ENCODE measurements around the gene WDR91. TPM values are rescaled to one million over a fixed set of nuclear protein-coding genes. Genes with fewer than 3 reads are reported as not detected.

Gene WDR91
- total RNA-seq (2014; rRNA removed; shearing (Covaris generic)), result 2.5 and 3.1 TPM in 2 replicates
- 7.9 and 10.1 TPM in 2 replicates for polyA plus RNA-seq (2014; cell fraction: nucleus; rRNA removed)

DNA sequence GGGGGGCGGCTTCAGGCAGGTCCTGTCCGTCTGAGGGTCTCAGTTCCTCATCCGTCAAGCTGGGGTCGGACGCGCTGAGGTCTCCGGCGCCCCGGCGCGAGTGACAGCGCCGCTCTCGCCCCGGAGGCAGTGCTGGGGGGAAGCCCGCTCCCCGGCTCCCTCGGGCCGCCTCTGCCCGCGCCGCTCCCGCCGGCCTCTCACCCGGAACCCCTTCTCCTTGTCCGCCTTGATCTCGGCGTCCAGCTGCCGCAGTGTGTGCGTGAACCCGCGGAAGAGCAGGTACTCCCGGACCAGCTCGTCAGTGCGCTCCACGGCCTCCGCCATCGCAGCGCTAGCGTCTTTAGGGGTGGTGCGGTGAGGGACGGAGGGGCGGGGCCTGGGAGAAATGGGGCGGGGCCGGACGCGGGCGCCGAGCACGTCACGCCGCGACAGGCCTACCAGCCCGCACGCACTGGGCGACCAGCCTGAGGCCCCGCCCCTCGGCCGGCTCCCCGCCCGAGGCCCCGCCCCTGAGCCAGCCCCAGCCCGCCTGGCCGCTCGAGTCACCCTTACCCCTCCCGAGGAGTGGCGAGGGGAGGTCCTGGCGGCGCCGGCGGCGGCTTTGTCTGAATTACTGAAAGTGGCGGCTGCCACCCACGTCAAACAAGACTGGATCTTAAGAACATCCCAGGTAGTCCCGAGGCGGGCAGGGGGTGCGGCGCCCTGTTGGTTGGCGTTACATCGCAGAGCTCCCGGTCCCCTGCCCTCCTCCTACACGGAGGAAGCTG, at the start of gene WDR91:
TSS of gene WDR91 (minus strand) at position 348 of the 767 bp plus-strand sequence. CDS start at position 324, 24 bp downstream.
- DNase-seq (ENCODE audit: extremely low read depth, low read depth), result peak; percentile 88

DNA sequence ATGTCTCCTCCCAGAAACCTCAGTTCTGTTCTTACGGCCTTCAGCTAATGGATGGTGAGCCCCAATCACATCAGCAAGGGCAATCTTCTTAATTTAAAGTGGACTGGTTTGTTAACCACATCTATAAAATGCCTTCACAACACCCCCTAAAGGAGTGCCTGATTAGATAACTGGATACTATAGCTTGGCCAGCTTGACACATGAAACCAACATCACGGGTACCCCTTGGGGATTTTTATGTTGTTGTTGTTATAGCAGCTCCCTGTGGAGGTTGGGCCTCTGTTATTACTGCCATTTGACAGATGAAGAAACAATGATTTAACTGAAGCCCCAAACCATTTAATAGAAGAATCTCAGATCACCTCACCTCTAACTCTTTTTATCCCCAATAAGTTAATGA, 49.1 kb upstream of the WDR91 start:
- DNase-seq (ENCODE audit: extremely low read depth, low read depth), result no peak

DNA sequence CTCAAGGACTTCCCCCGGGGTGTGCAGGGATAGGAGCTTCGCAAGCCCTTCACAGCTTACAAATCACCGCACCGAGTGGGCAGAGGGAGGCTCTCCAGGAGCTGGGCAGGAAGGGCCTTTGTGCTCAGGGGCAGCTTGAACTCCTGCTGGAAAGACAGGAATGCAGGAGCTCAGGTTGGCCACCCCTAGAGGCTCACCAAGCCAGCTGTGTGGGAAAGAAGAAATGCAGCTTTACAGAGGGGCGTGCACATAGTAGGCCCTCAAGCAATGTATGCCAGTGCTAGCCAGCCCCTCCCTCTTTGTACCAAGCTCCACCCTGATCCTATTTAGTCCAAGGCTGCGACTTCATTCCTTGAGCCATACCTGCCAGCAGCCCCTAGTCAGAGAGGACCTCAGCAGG, 48.4 kb upstream of the WDR91 start:
- DNase-seq (ENCODE audit: extremely low read depth, low read depth), result no peak

DNA sequence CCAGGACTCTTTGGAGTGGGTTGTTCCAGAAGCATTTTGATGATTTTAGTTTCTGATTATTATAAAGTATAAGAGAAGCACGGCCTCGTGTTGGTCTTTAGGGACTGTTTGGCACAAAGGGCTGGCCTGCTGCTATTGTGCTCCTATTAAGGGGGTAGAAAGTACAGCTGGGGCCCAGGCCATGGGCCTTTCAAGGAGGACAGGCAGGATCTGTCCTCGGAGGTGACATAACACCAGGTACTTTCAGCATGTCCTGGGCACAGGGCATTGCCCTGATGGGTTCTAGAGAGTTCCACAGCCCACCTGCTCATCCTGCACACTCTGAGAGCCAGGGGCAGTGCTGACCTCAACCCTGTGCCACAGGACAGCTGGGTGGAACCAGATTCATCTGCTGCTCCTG, 47.3 kb upstream of the WDR91 start:
- DNase-seq (ENCODE audit: extremely low read depth, low read depth), result no peak

DNA sequence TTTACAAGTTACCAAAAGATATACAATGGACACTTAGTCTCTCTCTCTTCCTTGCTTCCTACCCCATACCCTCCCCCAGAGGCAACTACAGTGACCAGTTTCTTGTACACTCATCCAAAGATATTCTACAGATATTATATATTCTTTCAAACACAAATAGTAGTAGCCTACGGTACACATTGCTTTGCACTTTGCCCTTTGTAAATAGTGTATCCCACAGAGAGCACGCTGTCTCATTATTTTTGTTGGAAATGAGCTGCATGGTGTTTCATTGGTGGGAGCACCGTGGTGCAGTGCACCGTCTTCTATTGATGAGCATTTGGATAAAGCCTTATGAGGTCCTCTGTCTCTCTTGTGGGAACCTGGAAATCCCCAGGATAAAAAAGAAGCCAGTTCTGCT, 46.5 kb upstream of the WDR91 start:
- DNase-seq (ENCODE audit: extremely low read depth, low read depth), result no peak

DNA sequence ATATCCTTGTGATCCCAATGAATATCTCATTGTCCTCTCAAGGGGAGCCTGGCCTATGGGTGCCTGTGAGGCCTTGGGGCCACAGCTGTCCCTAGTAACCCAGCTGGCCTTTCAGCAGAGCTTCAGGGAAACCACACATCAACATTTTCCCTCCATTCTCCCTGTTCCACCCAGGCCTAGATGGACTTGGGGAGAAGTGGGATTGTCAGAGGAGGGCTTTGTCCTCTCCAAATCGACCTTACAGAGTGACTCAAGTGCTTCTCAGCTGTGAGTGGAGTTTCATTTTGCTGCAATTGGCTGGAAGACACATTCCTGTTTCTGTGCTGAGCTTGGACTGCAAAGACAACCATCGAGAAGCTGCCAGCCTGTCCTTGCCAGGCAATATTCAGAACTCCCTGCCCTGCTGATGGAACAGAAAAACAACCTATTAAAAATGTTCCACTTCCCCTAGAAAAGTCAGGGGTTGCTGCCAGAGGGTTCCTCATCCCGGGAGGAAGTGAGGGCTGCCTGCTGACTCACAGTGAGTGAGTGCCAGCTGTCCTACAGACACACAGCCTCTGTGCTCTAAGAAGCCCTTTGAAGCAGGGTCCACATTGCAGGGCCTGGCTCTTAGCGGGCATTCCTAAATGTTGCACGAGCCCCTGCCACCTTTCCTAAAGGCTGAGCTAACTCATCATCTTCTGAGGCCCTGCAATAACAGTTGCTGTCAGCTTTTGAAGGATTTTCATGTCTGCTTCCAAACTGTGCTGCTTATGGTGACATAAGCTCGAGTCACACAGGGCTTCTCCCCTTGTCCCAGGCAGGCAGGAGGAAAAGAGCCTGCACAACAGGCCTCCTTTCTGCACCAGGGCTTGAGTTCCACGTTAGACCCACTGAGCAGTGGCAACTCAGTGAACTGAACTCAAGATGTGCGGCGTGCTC, 42.8 kb upstream of the WDR91 start:
- DNase-seq (ENCODE audit: extremely low read depth, low read depth), result peak; percentile 48

DNA sequence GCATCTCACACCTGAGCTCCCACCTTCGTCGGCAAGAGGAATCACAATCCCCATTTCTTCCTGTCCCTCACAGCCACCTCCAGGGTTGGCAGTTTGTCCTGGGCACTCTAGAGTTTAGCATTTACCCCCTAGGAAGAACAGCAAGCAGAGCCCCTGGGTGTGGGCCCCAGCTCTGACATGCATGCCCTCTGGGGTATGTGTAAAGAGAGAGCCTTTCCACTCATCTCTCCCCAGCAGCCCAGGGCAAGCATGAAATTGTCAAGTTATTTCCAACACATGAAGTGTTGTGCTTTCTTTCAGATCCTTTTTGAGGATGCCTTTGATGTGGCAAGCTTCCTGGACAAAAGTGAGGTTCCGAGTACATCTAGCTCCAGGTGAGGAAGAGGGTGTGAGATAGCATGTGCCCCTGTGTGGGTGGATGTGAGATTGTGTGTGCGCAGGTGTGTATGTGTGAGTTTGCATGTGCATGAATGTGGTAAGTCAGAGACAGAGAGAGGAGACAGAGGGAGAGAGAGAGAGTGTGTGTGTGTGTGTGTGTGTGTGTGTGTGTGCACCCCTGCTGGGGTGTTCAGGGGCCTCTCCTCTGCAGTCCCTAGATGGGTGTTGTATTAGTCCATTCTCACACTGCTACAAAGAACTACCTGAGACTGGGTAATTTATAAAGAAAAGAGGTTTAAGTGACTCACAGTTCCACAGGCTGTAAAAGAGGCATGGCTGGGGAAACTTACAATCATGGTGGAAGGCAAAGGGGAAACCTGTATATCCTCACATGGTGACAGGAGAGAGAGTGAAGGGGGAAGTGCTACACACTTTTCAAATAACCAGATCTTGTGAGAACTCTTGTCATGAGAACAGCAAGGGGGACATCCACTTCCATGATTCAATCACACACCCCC, 40.4 kb upstream of the WDR91 start:
- DNase-seq (ENCODE audit: extremely low read depth, low read depth), result no peak

DNA sequence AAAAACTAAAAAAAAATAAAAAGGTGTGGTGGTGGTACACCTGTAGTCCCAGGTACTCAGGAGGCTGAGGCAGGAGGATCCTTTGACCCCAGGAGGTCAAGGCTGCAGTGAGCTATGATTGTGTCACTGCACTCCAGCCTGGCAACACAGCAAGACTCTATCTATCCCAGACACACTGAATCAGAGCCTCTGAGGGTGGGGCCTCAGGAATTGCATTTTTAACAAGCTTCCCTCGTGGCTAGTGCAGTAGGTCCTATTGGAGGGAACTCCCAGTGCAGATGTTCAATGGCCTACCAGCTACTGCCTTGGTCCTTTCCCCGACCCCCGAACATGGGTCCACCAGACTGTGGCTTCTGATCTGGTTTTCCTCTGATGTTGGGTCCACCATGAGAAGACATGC, 37.2 kb upstream of the WDR91 start:
- DNase-seq (ENCODE audit: extremely low read depth, low read depth), result no peak

DNA sequence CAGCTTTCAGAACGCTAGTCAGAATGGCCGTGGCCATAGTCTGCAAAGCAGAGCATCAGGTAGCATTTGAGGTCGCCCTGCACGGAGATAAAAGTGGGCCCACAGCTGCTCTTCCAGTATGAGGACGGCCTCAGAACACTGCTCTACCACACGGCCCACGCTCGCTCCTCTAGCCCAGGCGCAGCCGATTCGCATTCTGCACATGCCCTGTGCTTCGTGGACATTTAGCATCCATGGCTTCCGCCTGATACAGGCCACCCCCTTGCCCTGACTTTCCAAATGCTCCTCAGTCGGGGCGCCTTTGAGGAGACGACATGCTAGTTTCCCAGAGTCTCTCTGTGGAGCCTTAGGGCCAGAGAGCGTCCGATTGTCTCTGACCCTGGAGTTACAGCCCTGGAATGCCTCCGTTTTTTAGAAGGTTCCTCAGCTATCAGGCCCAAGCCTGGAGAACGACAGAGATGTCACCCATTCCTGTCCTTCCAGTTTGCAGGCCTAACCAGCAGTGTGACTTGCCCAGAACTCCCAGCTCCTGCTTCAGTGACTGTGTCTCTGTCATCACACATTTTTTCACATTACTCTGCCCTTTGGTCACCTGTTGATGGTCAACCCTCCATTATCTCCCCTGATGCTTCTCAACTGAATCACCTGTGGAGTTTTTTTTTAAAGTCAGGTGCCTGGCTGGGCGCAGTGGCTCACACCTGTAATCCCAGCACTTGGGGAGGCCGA, 36.6 kb upstream of the WDR91 start:
- no peak for DNase-seq (ENCODE audit: extremely low read depth, low read depth)

DNA sequence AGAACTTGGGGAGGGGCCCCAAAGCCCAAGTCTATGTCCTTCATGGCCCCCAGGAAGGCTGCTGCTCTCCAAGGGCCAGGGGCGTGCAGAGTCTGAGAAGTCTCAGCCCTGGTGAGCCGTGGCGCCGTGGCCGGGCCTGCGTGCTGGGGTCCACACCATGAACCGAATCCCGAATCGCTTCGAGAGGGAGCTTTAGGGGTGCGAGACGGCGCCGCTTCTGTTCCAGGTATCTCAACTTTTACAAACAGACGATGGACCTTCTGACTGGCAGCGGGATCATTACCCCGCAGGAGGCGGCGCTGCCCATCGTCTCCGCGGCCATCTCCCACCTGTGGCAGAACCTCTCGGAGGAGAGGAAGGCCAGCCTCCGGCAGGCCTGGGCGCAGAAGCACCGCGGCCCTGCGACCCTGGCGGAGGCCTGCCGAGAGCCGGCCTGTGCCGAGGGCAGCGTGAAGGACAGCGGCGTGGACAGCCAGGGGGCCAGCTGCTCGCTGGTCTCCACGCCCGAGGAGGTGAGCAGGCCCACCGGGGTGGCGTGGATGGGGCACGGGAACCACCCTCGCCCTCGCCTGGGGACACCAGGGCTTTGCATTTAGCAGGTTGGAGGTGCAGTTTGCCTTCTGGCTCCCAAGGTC, 35.0 kb upstream of the WDR91 start:
- DNase-seq (ENCODE audit: extremely low read depth, low read depth), result no peak

DNA sequence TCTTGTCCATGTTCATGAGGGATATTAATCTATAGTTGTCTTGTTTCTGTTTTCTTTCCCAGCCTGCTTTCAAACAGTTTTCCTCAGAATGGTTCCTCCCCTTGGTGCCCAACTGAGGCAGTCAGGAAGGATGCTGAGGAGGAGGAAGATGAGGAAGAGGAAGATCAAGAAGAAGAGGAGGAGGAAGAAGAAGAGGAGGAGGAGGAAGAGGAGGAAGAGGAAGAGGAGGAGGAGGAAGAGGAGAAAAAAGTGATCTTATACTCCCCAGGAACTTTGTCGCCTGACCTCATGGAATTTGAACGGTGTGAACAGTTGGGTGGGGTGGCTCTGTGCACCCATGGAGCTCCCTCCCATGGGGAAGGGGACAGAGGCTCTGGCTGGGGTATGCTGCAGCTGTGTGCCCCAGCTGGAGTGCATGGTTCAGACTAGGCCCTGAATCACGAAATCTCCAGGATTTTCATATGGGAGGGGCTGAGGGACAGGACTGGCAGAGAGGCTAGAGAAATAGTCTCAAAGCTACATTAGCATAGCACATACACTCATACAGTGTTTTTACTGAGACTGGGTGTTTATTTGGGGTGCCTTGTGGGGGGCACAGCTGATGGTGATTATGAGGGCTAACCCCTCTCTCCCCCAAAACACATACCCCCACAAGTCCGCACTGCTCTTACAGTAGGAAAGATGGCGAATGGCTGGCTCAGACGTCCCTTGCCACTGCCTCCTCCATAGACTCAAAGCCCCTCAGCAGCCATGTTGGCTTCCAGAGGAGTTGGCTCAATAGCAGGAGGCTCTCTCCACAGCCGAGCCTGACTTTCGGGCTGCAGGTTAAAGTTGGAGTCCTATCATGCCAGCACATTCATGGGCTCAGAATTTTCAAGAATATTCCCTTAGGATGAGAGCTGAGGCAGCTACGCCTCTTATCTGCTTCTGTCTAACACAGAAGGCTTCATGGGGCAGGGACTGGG, 34.2 kb upstream of the WDR91 start:
- DNase-seq (ENCODE audit: extremely low read depth, low read depth), result no peak

DNA sequence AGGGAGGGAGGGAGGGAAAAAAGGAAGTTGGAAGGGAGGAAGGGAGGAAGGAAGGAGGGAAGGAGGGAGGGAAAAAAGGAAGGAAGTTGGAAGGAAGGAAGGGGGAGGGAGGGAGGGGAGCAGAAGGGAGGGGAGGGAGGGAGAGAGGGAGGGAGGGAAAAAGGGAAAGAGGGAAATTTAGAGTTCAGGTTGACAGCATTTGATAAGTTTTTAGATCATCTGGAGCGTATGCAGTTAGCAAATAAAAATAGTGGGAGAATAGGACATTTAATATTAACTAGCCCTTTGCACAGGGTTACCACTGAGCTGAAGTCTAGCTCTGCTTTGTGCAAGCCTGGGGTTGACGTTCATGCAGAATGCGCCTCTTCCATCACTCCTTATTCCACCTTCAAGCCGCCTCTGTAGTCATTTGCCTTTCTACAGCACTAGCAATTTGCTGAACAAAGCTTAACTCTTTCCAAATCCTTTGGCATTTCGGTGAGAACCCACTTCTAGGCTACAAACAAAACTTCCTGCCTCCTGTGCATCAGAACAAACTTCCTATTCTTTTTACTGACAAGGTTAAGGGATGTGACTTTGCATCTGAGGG, 30.9 kb upstream of the WDR91 start:
- no peak for DNase-seq (ENCODE audit: extremely low read depth, low read depth)

DNA sequence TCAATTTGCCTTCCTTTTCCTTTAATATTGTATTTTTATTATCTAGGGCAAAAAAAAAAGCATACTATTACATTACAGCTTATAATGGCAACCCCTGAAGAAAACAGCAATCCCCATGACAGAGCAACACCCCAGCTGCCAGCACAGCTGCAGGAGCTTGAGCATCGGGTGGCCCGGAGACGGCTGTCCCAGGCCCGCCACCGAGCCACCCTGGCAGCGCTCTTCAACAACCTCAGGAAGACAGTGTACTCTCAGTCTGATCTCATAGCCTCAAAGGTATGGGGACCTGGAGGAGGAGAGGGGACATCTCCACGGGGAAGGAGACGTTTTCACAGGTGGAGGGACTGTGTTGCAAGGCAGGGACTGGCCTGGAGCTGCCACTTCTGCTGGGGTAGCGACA, 29.1 kb upstream of the WDR91 start:
- DNase-seq (ENCODE audit: extremely low read depth, low read depth), result no peak

DNA sequence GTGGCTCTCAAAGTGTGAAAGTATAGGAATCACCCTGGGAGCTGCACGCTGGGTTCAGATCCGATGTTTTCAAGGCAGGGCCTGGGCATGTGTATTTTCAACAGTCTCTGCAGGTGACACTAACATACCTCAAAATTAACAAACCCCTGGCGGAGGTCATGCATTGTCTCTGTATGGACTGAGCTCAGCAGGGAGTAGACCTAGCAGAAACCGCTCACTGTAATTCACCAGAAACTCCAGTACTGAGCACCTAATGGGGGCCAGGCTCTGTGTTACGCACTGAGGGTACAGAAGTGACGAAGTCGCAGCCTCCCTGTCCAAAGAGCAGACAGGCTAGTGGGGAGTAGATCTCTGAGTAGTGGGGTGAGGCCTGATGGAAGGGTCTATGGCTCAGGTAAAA, 27.9 kb upstream of the WDR91 start:
- DNase-seq (ENCODE audit: extremely low read depth, low read depth), result no peak

DNA sequence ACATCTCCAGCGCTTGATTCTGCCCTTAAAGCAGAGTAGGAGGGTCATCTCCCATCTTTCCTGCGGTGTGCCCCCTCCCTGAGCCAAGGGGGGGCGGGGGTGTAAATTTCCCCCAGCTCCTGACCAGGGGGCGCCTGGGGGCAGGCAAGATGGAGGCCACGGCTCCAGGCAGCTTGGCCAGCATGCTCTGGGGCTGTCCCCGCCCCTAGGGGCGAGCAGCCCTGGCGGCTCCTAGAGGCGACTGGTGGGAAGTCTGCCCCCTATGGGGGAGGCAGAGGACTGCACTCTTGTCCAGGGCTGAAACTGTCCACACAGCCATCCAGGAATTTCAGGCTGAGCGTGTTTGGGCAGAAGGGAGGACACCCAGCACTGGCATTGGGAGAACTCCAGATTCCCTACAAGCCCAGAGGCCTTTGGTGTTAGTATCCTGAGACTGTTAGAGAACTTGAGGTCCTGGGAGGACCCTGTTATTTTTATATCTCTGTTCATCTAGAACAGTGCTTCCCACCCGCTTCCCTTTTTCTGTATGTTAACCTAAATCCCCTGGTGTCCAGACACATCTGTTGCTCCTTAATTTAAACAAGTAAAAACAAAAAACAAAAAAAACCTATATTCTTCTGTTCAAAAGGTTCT, 26.9 kb upstream of the WDR91 start:
- DNase-seq (ENCODE audit: extremely low read depth, low read depth), result no peak

DNA sequence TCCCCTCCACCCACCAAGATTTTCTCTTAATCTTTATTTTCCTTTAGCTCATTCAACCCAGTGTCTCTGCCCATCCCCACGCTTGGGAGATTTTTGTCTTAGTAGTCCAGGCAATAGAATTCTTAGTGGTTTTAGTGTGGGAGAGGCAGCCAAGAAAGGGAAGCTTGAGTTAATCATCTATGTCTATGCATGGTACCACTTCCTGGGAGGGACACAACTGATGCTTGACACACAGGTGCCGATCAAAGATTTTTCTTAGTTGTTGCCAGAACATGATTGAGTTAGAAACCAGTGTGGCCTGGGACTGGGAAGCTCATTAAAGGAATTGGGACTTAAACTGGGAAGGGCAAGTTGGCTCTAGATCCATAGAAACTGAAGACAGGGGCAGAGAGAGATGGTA, 25.4 kb upstream of the WDR91 start:
- DNase-seq (ENCODE audit: extremely low read depth, low read depth), result no peak

DNA sequence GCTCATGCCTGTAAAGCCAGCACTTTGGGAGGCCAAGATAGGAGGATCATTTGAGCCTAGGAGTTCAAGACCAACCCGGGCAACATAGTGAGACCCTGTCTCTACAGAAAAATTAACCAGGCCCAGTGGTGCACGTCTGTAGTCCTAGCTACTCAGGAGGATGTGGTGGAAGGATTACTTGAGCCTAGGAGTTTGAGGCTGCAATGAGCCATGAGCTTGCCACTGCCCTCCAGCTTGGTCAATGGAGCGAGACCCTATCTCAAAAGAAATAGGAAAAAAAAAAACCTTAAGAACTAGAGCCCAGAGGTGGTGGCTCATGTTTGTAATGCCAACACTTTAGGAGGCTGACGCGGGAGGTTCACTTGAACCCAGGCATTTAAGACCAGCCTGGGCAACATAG, 24.5 kb upstream of the WDR91 start:
- DNase-seq (ENCODE audit: extremely low read depth, low read depth), result no peak

DNA sequence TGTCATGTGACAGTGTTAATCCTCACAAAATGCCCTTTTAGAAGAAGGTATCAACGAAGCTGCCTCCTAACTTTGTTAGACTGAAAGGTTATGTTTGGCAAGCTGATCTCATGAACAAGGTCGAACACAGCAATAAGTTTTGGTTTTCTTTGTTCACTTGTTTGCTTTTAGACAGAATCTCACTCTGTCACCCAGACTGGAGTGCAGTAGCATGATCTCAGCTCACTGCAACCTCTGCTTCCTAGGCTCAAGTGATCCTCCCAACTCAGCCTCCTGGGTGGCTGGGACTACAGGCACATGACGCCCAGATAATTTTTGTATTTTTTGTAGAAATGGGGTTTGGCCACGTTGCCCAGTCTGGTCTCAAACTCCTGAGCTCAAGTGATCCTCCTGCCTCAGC, 23.4 kb upstream of the WDR91 start:
- DNase-seq (ENCODE audit: extremely low read depth, low read depth), result no peak
